ENCODE results near the gene SEMA3F.

Gene SEMA3F

DNA sequence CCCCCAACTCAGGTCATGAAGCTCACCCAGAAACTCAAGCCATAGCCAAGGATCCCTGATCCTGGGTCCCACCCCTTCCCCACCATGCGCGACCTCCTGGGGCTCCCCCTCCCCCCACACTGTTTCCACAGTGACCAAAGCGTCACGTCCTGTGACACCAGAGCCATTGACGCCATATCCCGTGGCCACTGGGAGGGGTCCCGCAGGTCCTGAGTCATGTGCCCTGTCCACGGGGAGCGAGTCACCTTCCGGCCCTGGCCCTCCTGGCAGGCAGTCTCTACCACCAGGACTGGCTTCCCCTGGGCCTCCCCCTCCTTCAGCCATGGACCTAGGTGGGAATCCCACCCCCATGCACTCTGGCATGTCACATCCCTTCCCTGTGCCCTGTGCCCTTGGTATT lies 15.6 kb downstream of the SEMA3F start:
- H3K9ac ChIP-seq: no peak overlapping the region
- H3K4me3 ChIP-seq (IDR thresholded peaks at IDR 0.05; ENCODE audit: insufficient read depth, low read depth, low read length): no peak overlapping the region
- H4K20me1 ChIP-seq (ENCODE audit: insufficient read depth): no peaks in the 10 kb centered on the region
- H3K4me1 ChIP-seq (ENCODE audit: low read depth, poor library complexity, severe bottlenecking): no peaks in the 10 kb centered on the region
- no peak for TF ChIP-seq CTCF (conservative IDR thresholded peaks at IDR 0.05; ENCODE audit: low read depth, low read length)
- no peak overlapping the region for H2AFZ ChIP-seq (ENCODE audit: low read depth)
- H3K4me2 ChIP-seq: no peak overlapping the region
- H3K27me3 ChIP-seq (ENCODE audit: insufficient read depth, low read depth): peaks cover 6% of the 10 kb centered on the region; the same call in 1 of the 2 replicates
- H3K36me3 ChIP-seq (ENCODE audit: insufficient read depth): no peaks in the 10 kb centered on the region
- no peak overlapping the region for H3K27ac ChIP-seq
- no peaks in the 10 kb centered on the region for H3K79me2 ChIP-seq (ENCODE audit: insufficient read depth, low read depth)

GRCh38 chr3:50171540-50172301 lies 16.6 kb downstream of the SEMA3F start:
- no peak overlapping the region for H3K4me2 ChIP-seq
- no peaks in the 10 kb centered on the region for H3K36me3 ChIP-seq (ENCODE audit: insufficient read depth)
- no peak overlapping the region for H3K4me3 ChIP-seq (IDR thresholded peaks at IDR 0.05; ENCODE audit: insufficient read depth, low read depth, low read length)
- no peak overlapping the region for H2AFZ ChIP-seq (ENCODE audit: low read depth)
- TF ChIP-seq CTCF (conservative IDR thresholded peaks at IDR 0.05; ENCODE audit: low read depth, low read length): no peak
- no peaks in the 10 kb centered on the region for H3K79me2 ChIP-seq (ENCODE audit: insufficient read depth, low read depth)
- H4K20me1 ChIP-seq (ENCODE audit: insufficient read depth): no peaks in the 10 kb centered on the region
- no peak overlapping the region for H3K9ac ChIP-seq
- H3K4me1 ChIP-seq (ENCODE audit: low read depth, poor library complexity, severe bottlenecking): no peaks in the 10 kb centered on the region
- peaks cover 6% of the 10 kb centered on the region; the same call in 1 of the 2 replicates for H3K27me3 ChIP-seq (ENCODE audit: insufficient read depth, low read depth)
- H3K27ac ChIP-seq: no peak overlapping the region

DNA sequence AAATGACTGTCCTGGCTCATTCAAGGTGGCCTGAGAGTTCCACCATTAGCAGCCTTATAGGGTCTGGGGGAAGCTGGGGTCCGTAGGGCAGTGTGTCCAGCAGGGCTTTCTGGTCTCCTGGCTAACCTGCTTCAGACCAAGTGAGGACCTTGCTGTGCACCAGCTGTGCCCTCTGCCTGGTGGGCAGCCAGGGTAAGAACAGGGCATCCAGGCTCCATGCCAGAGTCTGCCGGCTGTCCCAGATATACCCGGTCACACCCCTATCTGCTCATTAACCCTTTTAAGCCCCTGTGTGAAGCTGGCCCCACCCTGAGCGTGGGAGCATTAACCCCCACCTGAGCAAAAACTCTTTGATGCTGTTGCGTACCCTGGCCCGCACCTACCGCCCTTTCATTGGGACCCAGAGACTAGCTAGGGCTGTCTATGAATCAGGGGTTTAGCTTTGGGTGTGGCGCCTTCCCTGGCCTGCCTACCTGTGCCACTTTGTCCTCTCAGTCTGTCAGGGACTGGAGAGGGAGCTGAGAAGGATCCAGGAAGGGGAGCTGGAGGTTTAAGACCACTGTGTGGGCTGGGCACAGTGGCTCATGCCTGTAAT lies 17.6 kb downstream of the SEMA3F start:
- Histone ChIP-seq H3K27ac (no peak overlapping the region), H3K9ac (no peak overlapping the region), H3K27me3 (ENCODE audit: insufficient read depth, low read depth) (peaks cover 6% of the 10 kb centered on the region; the same call in 1 of the 2 replicates), H2AFZ (ENCODE audit: low read depth) (no peak overlapping the region), H3K4me1 (ENCODE audit: low read depth, poor library complexity, severe bottlenecking) (no peaks in the 10 kb centered on the region), H3K36me3 (ENCODE audit: insufficient read depth) (no peaks in the 10 kb centered on the region), H4K20me1 (ENCODE audit: insufficient read depth) (no peaks in the 10 kb centered on the region), H3K79me2 (ENCODE audit: insufficient read depth, low read depth) (no peaks in the 10 kb centered on the region), H3K4me3 (IDR thresholded peaks at IDR 0.05; ENCODE audit: insufficient read depth, low read depth, low read length) (no peak overlapping the region), H3K4me2 (no peak overlapping the region)
- no peak for TF ChIP-seq CTCF (conservative IDR thresholded peaks at IDR 0.05; ENCODE audit: low read depth, low read length)

- no peak overlapping the region for H2AFZ ChIP-seq (ENCODE audit: low read depth)
- H3K4me2 ChIP-seq: no peak overlapping the region
- no peak overlapping the region for H3K4me3 ChIP-seq (IDR thresholded peaks at IDR 0.05; ENCODE audit: insufficient read depth, low read depth, low read length)
- H3K27ac ChIP-seq: no peak overlapping the region
- no peaks in the 10 kb centered on the region for H3K79me2 ChIP-seq (ENCODE audit: insufficient read depth, low read depth)
- no peaks in the 10 kb centered on the region for H3K36me3 ChIP-seq (ENCODE audit: insufficient read depth)
- no peaks in the 10 kb centered on the region for H3K4me1 ChIP-seq (ENCODE audit: low read depth, poor library complexity, severe bottlenecking)
- no peak overlapping the region for H3K9ac ChIP-seq
- H4K20me1 ChIP-seq (ENCODE audit: insufficient read depth): no peaks in the 10 kb centered on the region
- TF ChIP-seq CTCF (conservative IDR thresholded peaks at IDR 0.05; ENCODE audit: low read depth, low read length): no peak
- peaks cover 6% of the 10 kb centered on the region; the same call in 1 of the 2 replicates for H3K27me3 ChIP-seq (ENCODE audit: insufficient read depth, low read depth)
These were observed 18.8 kb downstream of the SEMA3F start for GRCh38 chr3:50173685-50174516.

Data from KMS-11 (cell line).